Thyroid gland (tissue), 4 donors: ENCODE measurements around the gene METRNL. TPM values are rescaled to one million over a fixed set of nuclear protein-coding genes. Genes with fewer than 3 reads are reported as not detected.

Experiments
- DNase-seq, 2 donors: peaks; one replicate each; pipeline ENCODE4 v3.0.0-alpha.2; 2019
- H3K27ac ChIP-seq, 3 donors: fragments of 200-600 bp; sonication (generic); 1 replicate in 2 of 3; 2 replicates in 1 of 3; pipeline ENCODE4 v1.5.1; 2016 to 2019; ENCODE audit warnings: mild to moderate bottlenecking in 1 of 3, moderate library complexity in 1 of 3
- H3K27me3 ChIP-seq: fragments of 200-600 bp; sonication (generic); one replicate; pipeline ENCODE4 v1.5.1; 2019
- H3K36me3 ChIP-seq, 2 donors: fragments of 200-600 bp; sonication (generic); one replicate each; pipeline ENCODE4 v1.5.1; 2016 to 2019
- H3K4me1 ChIP-seq, 2 donors: fragments of 200-600 bp; sonication (generic); one replicate each; pipeline ENCODE4 v1.5.1; 2017 to 2019
- H3K4me3 ChIP-seq, 3 donors: fragments of 200-600 bp; sonication (generic); replicated peaks in 1 of 3; 1 replicate in 2 of 3; 2 replicates in 1 of 3; pipeline ENCODE4 v1.5.1; 2016; ENCODE audit warnings: mild to moderate bottlenecking in 1 of 3
- H3K9me3 ChIP-seq: fragments of 200-600 bp; sonication (generic); one replicate; pipeline ENCODE4 v1.5.1; 2017
- POLR2A ChIP-seq, 2 donors: fragments of 450-650 bp; IDR thresholded peaks; one replicate each; pipeline ENCODE4 v1.6.1; 2017; ENCODE audit warnings: antibody characterized with exemption in 2 of 2, mild to moderate bottlenecking in 2 of 2, moderate library complexity in 1 of 2
- WGBS, 2 donors: methylation state at CpG; one replicate each; pipeline ENCODE4 v1.1.5; 2017; 5-methylcytosine and 5-hydroxymethylcytosine counted together
- intact Hi-C: fragments of 100-400 bp; cut with DNase I; formaldehyde crosslinking; loops from one replicate; pipeline ENCODE4 v1.15.1; 2023
- total RNA-seq, 4 donors: library from RNA; depleted of rRNA; stranded (reverse); fragments of >200 nt; gene quantifications; one replicate each; pipeline ENCODE4 v1.2.3, GENCODE V29; 2016
- TF ChIP-seq, protein P1 (sequence below), 6 experiments: fragments of 200-600 bp in 3 of 6; fragments of 450-650 bp in 3 of 6; sonication (generic) in 3 of 6; IDR thresholded peaks; one replicate each; pipeline ENCODE4 v1.5.1; 2016 to 2019; ENCODE audit warnings: antibody characterized with exemption in 6 of 6, mild to moderate bottlenecking in 2 of 6, inconsistent platforms in 1 of 6, moderate library complexity in 1 of 6

Gene METRNL
- total RNA-seq, 4 donors from 2014 or later, result 57.5 to 89.7 (median 73.3) TPM

DNA sequence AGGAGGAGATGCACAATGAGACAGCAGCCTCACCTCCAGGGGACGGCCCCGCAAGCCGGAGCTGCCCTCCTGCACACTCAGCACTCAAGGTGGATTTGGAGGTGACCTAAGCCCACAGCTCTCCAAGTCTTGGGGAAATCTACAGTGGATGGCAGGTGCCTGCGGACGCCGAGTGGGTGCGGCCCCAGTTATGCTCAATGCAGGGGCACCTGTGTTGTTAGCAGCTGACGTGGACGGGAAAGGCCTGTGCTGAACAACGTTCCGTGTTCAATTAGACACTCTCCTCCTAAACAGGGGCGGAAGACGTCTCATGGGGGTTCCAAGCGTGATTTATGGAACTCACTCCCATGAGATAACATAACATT is 22.0 kb upstream of the METRNL start:
- WGBS, 2 donors, result 95 to 98% methylated on average over 14 of the region's 14 CpGs
- Histone ChIP-seq H3K9me3 (no peaks in the 10 kb centered on the region), H3K4me3 (no peak overlapping the region), H3K27ac (no peak overlapping the region), H3K27me3 (no peaks in the 10 kb centered on the region), H3K4me1 (peaks cover 17 to 24% of the 10 kb centered on the region in 2 donors), H3K36me3 (no peaks in the 10 kb centered on the region)
- intact Hi-C loops, result no loop called here
- TF ChIP-seq POLR2A (IDR thresholded peaks at IDR 0.05), result no peak
- TF ChIP-seq, protein P1, sequence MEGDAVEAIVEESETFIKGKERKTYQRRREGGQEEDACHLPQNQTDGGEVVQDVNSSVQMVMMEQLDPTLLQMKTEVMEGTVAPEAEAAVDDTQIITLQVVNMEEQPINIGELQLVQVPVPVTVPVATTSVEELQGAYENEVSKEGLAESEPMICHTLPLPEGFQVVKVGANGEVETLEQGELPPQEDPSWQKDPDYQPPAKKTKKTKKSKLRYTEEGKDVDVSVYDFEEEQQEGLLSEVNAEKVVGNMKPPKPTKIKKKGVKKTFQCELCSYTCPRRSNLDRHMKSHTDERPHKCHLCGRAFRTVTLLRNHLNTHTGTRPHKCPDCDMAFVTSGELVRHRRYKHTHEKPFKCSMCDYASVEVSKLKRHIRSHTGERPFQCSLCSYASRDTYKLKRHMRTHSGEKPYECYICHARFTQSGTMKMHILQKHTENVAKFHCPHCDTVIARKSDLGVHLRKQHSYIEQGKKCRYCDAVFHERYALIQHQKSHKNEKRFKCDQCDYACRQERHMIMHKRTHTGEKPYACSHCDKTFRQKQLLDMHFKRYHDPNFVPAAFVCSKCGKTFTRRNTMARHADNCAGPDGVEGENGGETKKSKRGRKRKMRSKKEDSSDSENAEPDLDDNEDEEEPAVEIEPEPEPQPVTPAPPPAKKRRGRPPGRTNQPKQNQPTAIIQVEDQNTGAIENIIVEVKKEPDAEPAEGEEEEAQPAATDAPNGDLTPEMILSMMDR (IDR thresholded peaks at IDR 0.05), result no peak
- DNase-seq, result no peak

DNA sequence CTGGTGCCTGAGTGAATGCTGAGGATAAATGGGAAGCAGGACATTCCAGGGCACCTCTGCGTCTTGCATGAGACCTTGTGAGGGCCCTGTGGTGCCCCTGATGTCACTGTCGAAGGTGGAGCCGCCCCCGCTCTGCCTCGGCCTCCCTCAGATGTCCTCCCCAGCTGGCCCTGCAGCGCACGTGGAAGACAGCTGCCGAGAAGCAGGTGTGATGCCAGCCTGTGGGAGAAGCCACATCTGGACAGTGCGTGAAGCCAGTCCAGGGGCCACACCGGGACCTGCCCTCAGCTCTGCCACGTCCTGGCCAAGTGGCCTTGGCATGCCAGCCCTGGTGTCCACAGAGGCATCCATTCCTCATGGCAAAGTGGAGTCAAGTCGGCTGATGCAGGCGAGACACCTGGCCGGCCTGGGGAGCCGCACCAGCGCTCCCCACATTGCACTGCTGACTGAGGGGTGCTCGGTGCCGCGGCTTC is 21.6 kb upstream of the METRNL start:
- Histone ChIP-seq H3K27me3 (no peaks in the 10 kb centered on the region), H3K4me1 (peaks cover 16 to 22% of the 10 kb centered on the region in 2 donors), H3K4me3 (no peak overlapping the region), H3K9me3 (no peaks in the 10 kb centered on the region), H3K27ac (peak overlapping the region in 1 of 3 donors; percentile 50), H3K36me3 (no peaks in the 10 kb centered on the region)
- DNase-seq, result no peak
- TF ChIP-seq, protein P1 (IDR thresholded peaks at IDR 0.05), result no peak
- no peak for TF ChIP-seq POLR2A (IDR thresholded peaks at IDR 0.05)
- 82 to 88% methylated on average over 6 to 14 of the region's 19 CpGs for WGBS, 2 donors
- intact Hi-C loops, result no loop called here

DNA sequence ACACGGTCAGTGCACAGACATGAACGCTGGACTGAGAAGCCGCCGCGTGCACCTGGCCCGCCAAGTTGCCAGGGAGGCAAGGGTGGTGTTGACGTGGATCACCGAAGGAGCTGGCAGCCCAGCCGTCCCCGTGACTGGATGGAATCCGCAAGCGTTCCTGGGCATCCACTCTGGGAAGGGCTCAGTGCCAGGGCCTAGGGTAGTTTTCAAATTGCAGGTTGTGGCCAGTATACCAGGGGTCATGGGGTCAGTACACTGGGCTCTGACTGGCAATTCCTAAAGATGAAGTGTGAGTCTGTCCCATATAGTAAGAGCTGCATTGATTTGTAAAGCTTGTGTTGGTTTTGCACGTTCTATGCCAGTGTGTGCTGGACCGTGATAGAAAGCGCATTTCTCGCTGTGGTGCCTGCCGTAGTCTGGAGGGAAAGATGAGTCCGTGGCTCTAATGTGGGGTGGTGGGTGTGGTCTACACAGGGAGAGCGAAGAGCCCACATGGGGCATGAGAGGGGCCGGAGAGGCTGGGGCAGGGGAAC is 21.1 kb upstream of the METRNL start:
- H3K36me3 ChIP-seq, result no peaks in the 10 kb centered on the region
- no peak overlapping the region for H3K4me3 ChIP-seq
- 61 to 77% methylated on average over 20 of the region's 20 CpGs for WGBS, 2 donors
- intact Hi-C loops, result no loop called here
- TF ChIP-seq POLR2A (IDR thresholded peaks at IDR 0.05), result no peak
- H3K9me3 ChIP-seq, result no peaks in the 10 kb centered on the region
- DNase-seq, result peak; percentile 83 to 92
- H3K4me1 ChIP-seq, result peaks cover 16 to 19% of the 10 kb centered on the region in 2 donors
- no peaks in the 10 kb centered on the region for H3K27me3 ChIP-seq
- peak overlapping the region in 2 of 3 donors; percentile 50 to 53 for H3K27ac ChIP-seq

DNA sequence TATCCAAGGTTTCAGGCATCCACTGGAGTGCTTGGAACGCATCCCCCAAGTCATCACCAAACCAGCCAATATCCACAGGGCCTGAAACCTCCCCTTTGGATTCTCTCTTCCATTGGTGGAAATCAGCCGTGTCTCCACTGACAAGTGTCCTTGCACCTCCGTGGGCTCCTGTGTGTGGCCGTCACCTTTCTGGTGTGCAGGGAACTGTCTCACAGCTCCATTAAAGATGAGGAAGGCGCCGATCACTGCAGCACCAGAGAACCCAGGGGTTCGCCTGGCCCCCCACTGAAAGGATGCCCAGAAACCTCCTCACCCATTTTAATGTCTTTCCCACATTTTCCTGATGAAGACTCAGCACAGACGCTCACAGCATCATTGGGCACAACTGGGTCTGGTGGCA is 17.8 kb upstream of the METRNL start:
- Histone ChIP-seq H3K4me3 (no peak overlapping the region), H3K9me3 (no peaks in the 10 kb centered on the region), H3K4me1 (peaks cover 23 to 31% of the 10 kb centered on the region in 2 donors), H3K27ac (no peak overlapping the region), H3K36me3 (no peaks in the 10 kb centered on the region), H3K27me3 (no peaks in the 10 kb centered on the region)
- WGBS, 2 donors, result 83 to 87% methylated on average over 8 of the region's 8 CpGs
- no peak for DNase-seq
- intact Hi-C loops, result no loop called here
- TF ChIP-seq POLR2A (IDR thresholded peaks at IDR 0.05), result no peak
- TF ChIP-seq, protein P1 (IDR thresholded peaks at IDR 0.05), result no peak

DNA sequence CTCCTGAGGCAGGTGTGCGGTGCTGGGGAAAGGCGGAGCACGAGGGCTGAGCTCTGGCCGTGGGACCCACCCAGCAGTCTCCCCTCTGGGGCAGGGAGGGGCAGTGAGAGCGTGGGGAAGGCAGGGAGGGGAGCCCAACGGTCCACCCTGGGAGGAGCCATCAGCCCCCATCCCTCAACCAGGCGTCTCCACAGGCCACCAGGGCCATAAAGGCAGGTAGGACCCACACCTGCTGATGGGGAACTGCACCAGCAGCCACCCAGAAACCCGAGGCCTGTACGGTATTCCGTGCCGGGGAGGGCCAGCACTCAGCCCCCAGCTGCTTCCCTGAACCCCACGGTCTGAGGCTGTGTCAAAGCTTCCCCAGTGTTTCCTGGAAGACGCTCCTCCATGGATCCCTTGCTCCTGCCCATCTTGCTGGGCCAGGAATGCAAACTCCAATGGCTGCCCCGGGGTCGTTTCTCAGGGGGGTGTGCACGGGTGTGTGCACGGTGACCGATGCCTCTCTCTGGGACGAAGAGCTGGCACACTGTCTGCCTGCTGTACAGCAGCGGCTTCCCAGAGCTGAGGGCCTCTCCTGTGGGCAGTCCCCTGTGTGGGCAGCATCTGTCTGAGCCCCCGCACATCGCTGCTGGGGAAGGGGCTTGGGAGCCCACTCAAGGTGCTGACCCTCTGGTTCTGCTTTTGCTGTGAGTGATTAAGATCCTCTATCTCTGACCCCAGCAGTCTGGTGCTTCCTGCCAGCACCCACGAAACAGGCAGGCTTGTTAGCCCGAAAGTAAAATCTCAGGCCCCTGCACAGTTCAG is 17.2 kb upstream of the METRNL start:
- no peak for DNase-seq
- intact Hi-C loops, result no loop called here
- 84 to 93% methylated on average over 5 to 12 of the region's 24 CpGs for WGBS, 2 donors

More for the DNA sequence above, 17.2 kb upstream of the METRNL start:
- Histone ChIP-seq H3K36me3 (no peaks in the 10 kb centered on the region), H3K27me3 (no peaks in the 10 kb centered on the region), H3K27ac (no peak overlapping the region), H3K4me3 (no peak overlapping the region), H3K9me3 (no peaks in the 10 kb centered on the region), H3K4me1 (peaks cover 23 to 31% of the 10 kb centered on the region in 2 donors)
- TF ChIP-seq, protein P1 (IDR thresholded peaks at IDR 0.05), result no peak
- TF ChIP-seq POLR2A (IDR thresholded peaks at IDR 0.05), result no peak
